Neural progenitor cell (in vitro differentiated cells): ENCODE data around the gene SLC27A3.

ENCODE experiments used
- CTCF ChIP-seq: fragments of 200-600 bp; sonication (generic); IDR thresholded peaks from 2 replicates; pipeline ENCODE4 v1.5.1; 2017; ENCODE audit warnings: antibody characterized with exemption, mild to moderate bottlenecking
- EZH2 ChIP-seq: fragments of 200-600 bp; sonication (generic); IDR thresholded peaks from 2 replicates; pipeline ENCODE4 v1.6.1; 2017; ENCODE audit warnings: antibody characterized with exemption, mild to moderate bottlenecking, moderate library complexity

GRCh38 chr1:153771261-153771660 is 3.9 kb upstream of the SLC27A3 start:
- TF ChIP-seq EZH2: no peak
- TF ChIP-seq CTCF: no peak
